ENCODE results near the gene CKS1B. TPM values are rescaled to one million over a fixed set of nuclear protein-coding genes. Genes with fewer than 3 reads are reported as not detected.

CKS1B gene
- total RNA-seq, 2 donors from 2014 or later: 33.5 to 47.5 TPM

DNA sequence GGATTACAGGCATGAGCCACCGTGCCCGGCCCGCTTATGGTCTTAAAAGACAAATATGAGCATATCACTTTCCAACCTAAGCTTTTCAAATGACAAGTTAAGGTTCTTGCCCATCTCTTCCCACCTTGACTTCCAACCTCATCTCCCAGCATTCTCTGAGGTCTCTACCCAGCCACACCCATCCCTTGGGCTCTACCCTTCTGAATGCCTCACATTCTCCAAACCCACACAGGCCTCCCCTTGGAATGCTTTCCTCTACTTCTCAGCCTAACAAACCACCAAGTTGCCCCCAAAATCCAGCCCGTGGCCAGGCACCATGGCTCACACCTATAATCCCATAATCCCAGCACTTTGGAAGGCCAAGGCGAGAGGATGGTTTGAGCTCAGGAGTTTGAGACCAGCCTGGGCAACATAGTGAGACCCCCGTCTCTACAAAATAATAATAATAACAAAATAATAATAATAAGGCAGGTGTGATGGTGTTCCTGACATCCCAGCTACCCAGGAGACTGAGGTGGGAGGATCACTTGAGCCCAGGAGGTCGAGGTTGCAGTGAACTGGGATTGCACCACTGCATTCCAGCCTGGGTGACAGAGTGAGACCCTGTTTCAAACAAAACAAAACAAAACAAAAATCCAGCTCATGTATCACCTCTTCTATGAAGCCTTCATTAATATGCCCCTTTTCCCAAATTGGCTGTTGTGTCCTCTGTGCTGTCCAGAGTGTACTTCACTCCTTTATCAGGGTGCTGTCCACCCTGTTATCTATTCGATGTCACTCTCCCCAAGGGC is 47.9 kb downstream of the CKS1B start:
- H3K4me1 ChIP-seq (replicated peaks): peaks cover 7% of the 10 kb centered on the region
- H3K36me3 ChIP-seq: no peaks in the 10 kb centered on the region
- TF ChIP-seq POLR2A (IDR thresholded peaks at IDR 0.05): no peak
- no peak for TF ChIP-seq POLR2AphosphoS5 (IDR thresholded peaks at IDR 0.05)
- TF ChIP-seq, protein P1, sequence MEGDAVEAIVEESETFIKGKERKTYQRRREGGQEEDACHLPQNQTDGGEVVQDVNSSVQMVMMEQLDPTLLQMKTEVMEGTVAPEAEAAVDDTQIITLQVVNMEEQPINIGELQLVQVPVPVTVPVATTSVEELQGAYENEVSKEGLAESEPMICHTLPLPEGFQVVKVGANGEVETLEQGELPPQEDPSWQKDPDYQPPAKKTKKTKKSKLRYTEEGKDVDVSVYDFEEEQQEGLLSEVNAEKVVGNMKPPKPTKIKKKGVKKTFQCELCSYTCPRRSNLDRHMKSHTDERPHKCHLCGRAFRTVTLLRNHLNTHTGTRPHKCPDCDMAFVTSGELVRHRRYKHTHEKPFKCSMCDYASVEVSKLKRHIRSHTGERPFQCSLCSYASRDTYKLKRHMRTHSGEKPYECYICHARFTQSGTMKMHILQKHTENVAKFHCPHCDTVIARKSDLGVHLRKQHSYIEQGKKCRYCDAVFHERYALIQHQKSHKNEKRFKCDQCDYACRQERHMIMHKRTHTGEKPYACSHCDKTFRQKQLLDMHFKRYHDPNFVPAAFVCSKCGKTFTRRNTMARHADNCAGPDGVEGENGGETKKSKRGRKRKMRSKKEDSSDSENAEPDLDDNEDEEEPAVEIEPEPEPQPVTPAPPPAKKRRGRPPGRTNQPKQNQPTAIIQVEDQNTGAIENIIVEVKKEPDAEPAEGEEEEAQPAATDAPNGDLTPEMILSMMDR (IDR thresholded peaks at IDR 0.05): no peak
- WGBS: 70% methylated on average over 8 of the region's 8 CpGs
- DNase-seq (ENCODE audit: low spot score): no peak
- H3K27ac ChIP-seq: no peak overlapping the region
- no peaks in the 10 kb centered on the region for H3K27me3 ChIP-seq (replicated peaks; ENCODE audit: insufficient read depth)
- no peak overlapping the region for H3K4me3 ChIP-seq
- intact Hi-C loops (cut with DNase I): no loop called here
- H3K9me3 ChIP-seq: no peaks in the 10 kb centered on the region

DNA sequence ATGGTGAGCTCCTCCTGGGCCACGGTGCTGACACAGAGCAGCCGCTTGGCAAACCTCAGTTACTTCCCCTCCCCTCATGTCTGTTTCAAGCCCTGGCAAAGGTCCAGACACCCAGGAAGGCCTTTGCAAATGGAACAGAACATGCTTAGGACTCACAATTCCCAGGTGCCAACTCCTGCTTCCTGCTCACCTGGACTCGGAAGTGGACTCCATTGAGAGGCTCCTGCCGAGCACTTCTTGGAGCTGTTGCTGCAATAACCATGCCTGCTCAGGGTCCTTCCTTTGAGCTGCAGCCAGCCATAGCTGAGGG is 48.4 kb downstream of the CKS1B start:
- TF ChIP-seq POLR2A (IDR thresholded peaks at IDR 0.05) (no peak), POLR2AphosphoS5 (IDR thresholded peaks at IDR 0.05) (peak; percentile 41)
- no peak overlapping the region for H3K27ac ChIP-seq
- intact Hi-C loops (cut with DNase I): no loop called here

DNA sequence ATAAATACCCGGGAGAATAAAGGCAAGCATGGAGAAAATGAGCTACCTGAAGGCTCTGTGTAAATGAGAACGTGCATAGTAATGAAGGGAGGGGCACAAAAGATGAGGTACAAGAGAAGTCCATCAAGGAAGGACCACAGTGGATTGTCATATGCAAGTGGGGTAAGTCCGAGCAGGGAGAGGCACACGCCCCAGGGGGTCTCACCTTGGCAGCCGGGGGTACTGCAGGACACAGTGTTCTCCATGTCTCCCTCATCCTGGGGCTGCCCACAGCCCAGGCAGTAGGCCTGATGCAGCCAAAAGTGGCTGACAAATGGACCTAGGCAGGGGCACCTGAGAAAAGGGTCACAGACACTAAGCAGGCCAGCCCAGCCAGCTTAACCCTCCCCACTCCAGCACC is 49.1 kb downstream of the CKS1B start:
- H3K27ac ChIP-seq: no peak overlapping the region
- TF ChIP-seq POLR2A (IDR thresholded peaks at IDR 0.05) (no peak), POLR2AphosphoS5 (IDR thresholded peaks at IDR 0.05) (no peak)
- TF ChIP-seq, protein P1 (IDR thresholded peaks at IDR 0.05): no peak
- no peaks in the 10 kb centered on the region for H3K27me3 ChIP-seq (replicated peaks; ENCODE audit: insufficient read depth)
- H3K4me1 ChIP-seq (replicated peaks): no peaks in the 10 kb centered on the region
- no peaks in the 10 kb centered on the region for H3K9me3 ChIP-seq
- intact Hi-C loops (cut with DNase I): no loop called here
- H3K4me3 ChIP-seq: no peak overlapping the region
- no peaks in the 10 kb centered on the region for H3K36me3 ChIP-seq
- DNase-seq (ENCODE audit: low spot score): no peak
- WGBS: 78% methylated on average over 5 of the region's 5 CpGs

More for the DNA sequence above, 48.4 kb downstream of the CKS1B start:
- Histone ChIP-seq H3K9me3 (no peaks in the 10 kb centered on the region), H3K4me3 (no peak overlapping the region), H3K27me3 (replicated peaks; ENCODE audit: insufficient read depth) (no peaks in the 10 kb centered on the region), H3K4me1 (replicated peaks) (peaks cover 3% of the 10 kb centered on the region), H3K36me3 (no peaks in the 10 kb centered on the region)
- 48% methylated on average over 4 of the region's 4 CpGs for WGBS
- DNase-seq (ENCODE audit: low spot score): no peak

DNA sequence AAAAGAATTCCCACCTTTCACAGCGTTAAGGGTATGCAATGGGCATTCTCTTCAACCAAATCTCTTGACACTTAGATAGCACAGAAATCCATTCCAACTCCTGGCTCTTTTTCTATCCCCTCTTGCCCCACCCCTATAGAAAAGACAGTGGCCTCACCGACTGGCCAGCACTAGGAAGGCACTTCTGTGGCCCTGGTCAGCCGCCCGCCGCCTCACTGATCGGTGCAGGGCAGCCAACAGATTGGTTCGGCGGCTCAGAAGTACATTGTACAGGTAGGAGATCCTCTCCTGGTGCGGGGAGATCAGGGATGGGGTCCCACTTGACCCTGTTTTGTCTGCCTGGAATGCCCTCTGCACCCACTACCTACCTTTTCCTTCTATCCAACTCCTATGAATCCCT is 49.8 kb downstream of the CKS1B start:
- Histone ChIP-seq H3K36me3 (no peaks in the 10 kb centered on the region), H3K4me1 (replicated peaks) (no peaks in the 10 kb centered on the region), H3K4me3 (no peak overlapping the region), H3K9me3 (no peaks in the 10 kb centered on the region), H3K27me3 (replicated peaks; ENCODE audit: insufficient read depth) (no peaks in the 10 kb centered on the region), H3K27ac (no peak overlapping the region)
- no peak for DNase-seq (ENCODE audit: low spot score)
- WGBS: 91% methylated on average over 9 of the region's 9 CpGs
- no peak for TF ChIP-seq POLR2A (IDR thresholded peaks at IDR 0.05)
- no peak for TF ChIP-seq POLR2AphosphoS5 (IDR thresholded peaks at IDR 0.05)
- TF ChIP-seq, protein P1 (IDR thresholded peaks at IDR 0.05): no peak
- intact Hi-C loops (cut with DNase I): no loop called here

DNA sequence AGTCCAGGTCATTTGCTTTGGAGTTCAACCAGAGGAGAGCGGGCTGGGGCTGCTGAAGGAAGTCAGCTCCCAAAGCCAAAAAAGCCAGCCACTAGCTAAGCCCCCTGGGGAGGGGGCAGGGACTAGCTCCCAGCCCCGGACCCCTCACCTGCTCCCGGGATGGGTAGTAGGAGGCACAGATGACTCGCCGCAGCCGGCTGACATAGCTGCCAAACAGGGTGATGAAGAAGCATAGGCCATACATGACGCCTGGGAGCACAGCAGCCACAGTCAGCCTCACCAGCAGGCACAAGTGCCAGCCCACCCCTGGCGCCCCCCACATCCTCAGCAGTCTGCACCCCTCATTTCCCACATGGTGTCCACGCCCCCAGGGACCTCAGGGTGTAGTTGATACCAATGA is 51.7 kb downstream of the CKS1B start:
- Histone ChIP-seq H3K36me3 (no peaks in the 10 kb centered on the region), H3K27ac (no peak overlapping the region), H3K4me3 (no peak overlapping the region), H3K4me1 (replicated peaks) (no peaks in the 10 kb centered on the region), H3K9me3 (no peaks in the 10 kb centered on the region), H3K27me3 (replicated peaks; ENCODE audit: insufficient read depth) (no peaks in the 10 kb centered on the region)
- 63% methylated on average over 6 of the region's 9 CpGs for WGBS
- no peak for DNase-seq (ENCODE audit: low spot score)
- intact Hi-C loops (cut with DNase I): no loop called here
- TF ChIP-seq POLR2A (IDR thresholded peaks at IDR 0.05): no peak
- TF ChIP-seq POLR2AphosphoS5 (IDR thresholded peaks at IDR 0.05): no peak
- TF ChIP-seq, protein P1 (IDR thresholded peaks at IDR 0.05): no peak
